Activated T-cell treated with anti-CD3 and anti-CD28 coated beads, Interleukin-2, amount 50 U/mL, for 4 hours (primary cell): ENCODE results near the gene LRRK1. TPM values are rescaled to one million over a fixed set of nuclear protein-coding genes. Genes with fewer than 3 reads are reported as not detected.
A peak's percentile ranks its signal among the peaks of the same experiment; 100 is the strongest.
"Not testable (repeated sequence)": the region's sequence is repeated elsewhere in the genome, so short reads cannot be mapped to it uniquely, and the experiment has no call there.

ENCODE experiments used
- ATAC-seq, 2 donors: fragments of 200-7000 bp; cut with Tn5 transposase; one replicate each; pipeline ENCODE4 v1.10.0; 2021
- DNase-seq: peaks from one replicate; pipeline ENCODE4 v3.0.0-alpha.2; 2020
- H3K27me3 Mint-ChIP-seq: one replicate; pipeline ENCODE4 v1.8.0; 2021; ENCODE audit warnings: low read depth, mixed read lengths
- H3K36me3 Mint-ChIP-seq: one replicate; pipeline ENCODE4 v1.8.0; 2022; ENCODE audit warnings: mixed read lengths; ENCODE audit not compliant: insufficient read depth
- H3K4me1 Mint-ChIP-seq: one replicate; pipeline ENCODE4 v1.8.0; 2021; ENCODE audit warnings: low read depth, mixed read lengths
- H3K4me3 Mint-ChIP-seq: one replicate; pipeline ENCODE4 v1.8.0; 2021; ENCODE audit warnings: mild to moderate bottlenecking, moderate library complexity, mixed read lengths
- H3K9me3 Mint-ChIP-seq: one replicate; pipeline ENCODE4 v1.8.0; 2021; ENCODE audit warnings: mixed read lengths
- total RNA-seq, 3 donors: library from RNA; stranded (reverse); gene quantifications; one replicate each; pipeline ENCODE4 v1.2.1, GENCODE V29; 2021

LRRK1 gene
- total RNA-seq, 3 donors from 2014 or later: 0.55 to 1.8 (median 1.6) TPM

- ATAC-seq: peak; percentile 59 to 63
- Mint-ChIP-seq H3K27me3 (no peaks in the 10 kb centered on the region), H3K36me3 (no peaks in the 10 kb centered on the region), H3K4me1 (peaks cover 7% of the 10 kb centered on the region), H3K9me3 (no peaks in the 10 kb centered on the region), H3K4me3 (no peak overlapping the region)
- no peak for DNase-seq
Measured at GRCh38 chr15:101070502-101071273, 151.5 kb downstream of the LRRK1 start.

DNA sequence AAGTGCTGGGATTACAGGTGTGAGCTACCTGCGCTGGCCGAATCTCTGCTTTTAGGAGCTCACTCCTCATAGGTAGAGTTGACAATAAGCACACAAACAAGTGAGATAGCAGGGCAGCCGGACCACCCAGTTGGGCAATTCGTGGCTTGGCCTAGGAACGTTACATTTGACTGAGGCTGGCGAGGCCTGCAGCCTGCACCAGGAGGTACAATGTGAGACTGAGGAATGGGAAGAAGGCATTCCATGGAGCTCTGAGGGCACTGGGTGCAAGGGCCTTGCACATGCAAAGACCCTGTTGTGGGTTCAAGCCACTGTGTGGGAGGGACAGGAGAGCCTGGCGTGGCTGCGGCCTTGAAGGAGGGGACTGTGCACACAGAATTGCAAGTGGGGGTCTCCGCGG, 152.5 kb downstream of the LRRK1 start:
- H3K27me3 Mint-ChIP-seq: no peaks in the 10 kb centered on the region
- DNase-seq (no peak), ATAC-seq (no peak)
- H3K4me1 Mint-ChIP-seq: peaks cover 7% of the 10 kb centered on the region
- no peak overlapping the region for H3K4me3 Mint-ChIP-seq
- no peaks in the 10 kb centered on the region for H3K9me3 Mint-ChIP-seq
- H3K36me3 Mint-ChIP-seq: no peaks in the 10 kb centered on the region

DNA sequence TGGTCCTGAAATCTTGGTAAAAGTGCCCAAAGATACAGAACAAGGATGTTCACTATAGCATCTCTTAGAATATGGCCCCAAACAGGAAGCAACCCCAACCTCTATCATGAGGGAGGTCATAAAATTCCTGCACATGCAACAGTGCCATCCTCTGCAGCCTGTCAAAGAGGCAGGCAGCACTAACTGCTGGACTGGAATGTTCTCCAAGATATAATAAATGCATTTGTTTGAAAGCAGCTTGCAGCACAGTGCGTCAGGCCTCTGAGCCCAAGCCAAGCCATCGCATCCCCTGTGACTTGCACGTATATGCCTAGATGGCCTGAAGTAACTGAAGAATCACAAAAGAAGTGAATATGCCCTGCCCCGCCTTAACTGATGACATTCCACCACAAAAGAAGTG, 153.1 kb downstream of the LRRK1 start:
- ATAC-seq, H3K4me1 Mint-ChIP-seq, H3K4me3 Mint-ChIP-seq, DNase-seq, H3K27me3 Mint-ChIP-seq, H3K36me3 Mint-ChIP-seq, H3K9me3 Mint-ChIP-seq: not testable (repeated sequence)

- H3K36me3 Mint-ChIP-seq, ATAC-seq, H3K27me3 Mint-ChIP-seq, DNase-seq, H3K4me1 Mint-ChIP-seq, H3K4me3 Mint-ChIP-seq, H3K9me3 Mint-ChIP-seq: not testable (repeated sequence)
Measured at GRCh38 chr15:101077806-101078668, 158.9 kb downstream of the LRRK1 start.

DNA sequence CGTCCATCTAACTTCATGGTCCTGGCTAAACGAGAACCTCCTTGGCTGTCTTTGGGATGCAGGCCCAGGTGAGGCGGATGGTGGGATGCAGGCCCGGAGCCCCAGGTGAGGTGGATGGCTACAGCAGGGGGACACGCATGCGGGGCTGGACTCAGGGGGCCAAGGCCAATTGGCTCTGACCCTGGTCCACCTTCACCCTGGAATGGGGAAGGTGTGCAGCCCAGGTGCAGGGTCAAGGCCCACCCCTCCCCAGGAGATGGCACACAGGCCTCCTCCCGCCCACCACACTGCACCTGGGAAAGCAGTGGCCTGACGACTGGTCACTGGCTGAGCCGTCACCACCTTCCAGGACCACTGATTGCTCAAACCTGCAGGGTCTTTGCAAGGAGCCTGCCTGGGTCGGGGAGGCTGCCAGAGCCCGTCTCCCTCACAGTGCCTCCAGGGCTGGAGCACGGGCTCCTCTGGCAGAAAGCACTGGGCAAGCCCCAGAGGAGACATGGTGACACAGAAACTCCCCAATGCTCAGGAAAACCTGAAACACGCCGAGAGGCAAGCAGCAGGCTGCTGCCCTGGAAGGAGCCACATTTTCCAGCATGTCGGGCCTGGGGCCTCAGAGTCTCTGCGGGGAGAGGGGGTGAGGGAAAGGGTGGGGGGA, 159.6 kb downstream of the LRRK1 start:
- no peak overlapping the region for H3K4me3 Mint-ChIP-seq
- H3K36me3 Mint-ChIP-seq: no peaks in the 10 kb centered on the region
- no peaks in the 10 kb centered on the region for H3K27me3 Mint-ChIP-seq
- DNase-seq: no peak
- H3K9me3 Mint-ChIP-seq: no peaks in the 10 kb centered on the region
- no peak for ATAC-seq
- H3K4me1 Mint-ChIP-seq: no peaks in the 10 kb centered on the region

- ATAC-seq (no peak), DNase-seq (no peak)
- no peak overlapping the region for H3K4me3 Mint-ChIP-seq
- H3K9me3 Mint-ChIP-seq: no peaks in the 10 kb centered on the region
- H3K36me3 Mint-ChIP-seq: no peaks in the 10 kb centered on the region
- H3K27me3 Mint-ChIP-seq: peaks cover 1% of the 10 kb centered on the region
- H3K4me1 Mint-ChIP-seq: no peaks in the 10 kb centered on the region
Measured at GRCh38 chr15:101081900-101082299, 162.7 kb downstream of the LRRK1 start.

GRCh38 chr15:101083336-101084045, 164.3 kb downstream of the LRRK1 start:
- H3K4me1 Mint-ChIP-seq: no peaks in the 10 kb centered on the region
- no peak for DNase-seq

DNA sequence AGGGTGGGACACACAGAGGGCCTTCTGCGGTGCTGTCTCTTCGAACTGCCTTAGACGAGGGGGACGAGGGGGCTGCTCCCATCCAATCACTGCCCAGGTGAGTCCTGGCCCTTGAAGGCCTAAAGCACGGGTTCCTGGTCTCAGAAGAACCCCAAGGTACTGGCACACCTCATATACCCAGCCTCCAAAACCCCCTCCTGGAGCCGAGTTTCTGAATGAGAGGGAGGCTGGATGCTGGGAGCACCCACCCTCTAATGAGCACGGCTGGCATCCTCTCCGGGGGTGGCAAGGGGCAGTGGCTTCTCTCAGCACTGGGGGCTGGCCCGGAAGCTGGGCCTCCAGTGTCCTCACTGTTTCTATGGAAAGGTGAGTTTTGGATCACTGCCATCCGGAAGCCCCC, 165.6 kb downstream of the LRRK1 start:
- no peak for ATAC-seq
- Mint-ChIP-seq H3K4me3 (no peak overlapping the region), H3K9me3 (no peaks in the 10 kb centered on the region), H3K36me3 (no peaks in the 10 kb centered on the region), H3K27me3 (peaks cover 1% of the 10 kb centered on the region), H3K4me1 (no peaks in the 10 kb centered on the region)
- no peak for DNase-seq

More at GRCh38 chr15:101083336-101084045, 164.3 kb downstream of the LRRK1 start:
- H3K27me3 Mint-ChIP-seq: peaks cover 1% of the 10 kb centered on the region
- ATAC-seq: no peak
- no peaks in the 10 kb centered on the region for H3K36me3 Mint-ChIP-seq
- H3K4me3 Mint-ChIP-seq: no peak overlapping the region
- no peaks in the 10 kb centered on the region for H3K9me3 Mint-ChIP-seq

DNA sequence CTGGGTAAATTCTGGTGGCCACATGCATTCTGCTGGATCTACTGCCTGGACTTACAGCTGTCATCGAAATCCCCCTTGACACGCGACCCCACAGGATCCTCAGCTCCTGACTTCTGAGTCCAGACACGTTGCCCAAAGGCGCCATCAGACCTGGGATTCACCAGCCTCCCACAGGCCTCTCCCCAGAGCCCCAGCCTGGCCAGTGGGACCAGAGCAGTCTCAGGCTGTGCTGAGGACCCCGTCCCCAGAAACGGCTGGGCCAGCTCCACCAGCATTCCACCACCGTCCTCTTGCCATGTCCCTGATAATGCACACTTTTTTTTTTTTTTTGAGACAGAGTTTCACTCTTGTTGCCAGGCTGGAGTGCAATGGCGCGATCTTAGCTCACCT, 166.1 kb downstream of the LRRK1 start:
- no peaks in the 10 kb centered on the region for H3K36me3 Mint-ChIP-seq
- no peak overlapping the region for H3K4me3 Mint-ChIP-seq

DNA sequence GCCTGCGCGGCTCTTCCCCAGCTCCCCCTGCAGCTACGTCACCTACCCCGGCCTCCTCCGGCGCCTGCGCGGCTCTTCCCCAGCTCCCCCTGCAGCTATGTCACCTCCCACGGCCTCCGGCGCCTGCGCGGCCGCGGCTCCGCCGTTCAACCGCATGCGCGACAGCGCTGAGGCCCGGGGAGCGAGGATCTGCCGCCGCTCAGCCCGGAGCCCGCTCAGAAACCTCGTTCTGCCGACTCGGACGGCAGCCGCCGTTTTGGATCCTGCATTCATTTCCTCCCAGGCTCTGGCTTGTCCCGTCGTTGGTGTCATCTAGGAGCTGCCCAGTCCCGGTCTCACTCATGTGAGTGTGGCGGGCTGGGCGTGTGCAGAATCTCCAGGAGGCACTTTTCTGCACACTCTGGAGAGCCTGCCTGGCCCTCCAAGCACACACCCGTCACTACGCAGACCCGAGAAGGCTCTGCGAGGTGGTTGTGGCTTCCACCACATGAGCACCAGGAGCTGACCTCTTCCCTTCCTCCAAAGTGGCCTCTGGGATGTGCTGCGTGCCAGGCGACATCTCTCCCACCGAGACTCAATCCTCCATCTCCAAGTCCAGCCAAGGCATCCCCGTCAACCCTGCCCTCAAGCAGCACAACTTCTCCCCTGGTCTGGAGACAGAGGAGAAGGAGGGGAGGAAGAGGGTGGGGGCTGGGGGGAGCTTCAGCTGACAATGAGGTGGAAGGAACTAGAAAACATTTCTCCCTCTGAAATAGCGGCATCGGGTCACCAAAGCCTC, 167.4 kb downstream of the LRRK1 start:
- peaks cover 1% of the 10 kb centered on the region for H3K27me3 Mint-ChIP-seq
- no peaks in the 10 kb centered on the region for H3K4me1 Mint-ChIP-seq
- H3K9me3 Mint-ChIP-seq: no peaks in the 10 kb centered on the region
- no peak overlapping the region for H3K4me3 Mint-ChIP-seq
- ATAC-seq (no peak), DNase-seq (no peak)
- H3K36me3 Mint-ChIP-seq: no peaks in the 10 kb centered on the region

More for the DNA sequence above, 166.1 kb downstream of the LRRK1 start:
- no peaks in the 10 kb centered on the region for H3K4me1 Mint-ChIP-seq
- DNase-seq (no peak), ATAC-seq (no peak)
- no peaks in the 10 kb centered on the region for H3K9me3 Mint-ChIP-seq
- H3K27me3 Mint-ChIP-seq: peaks cover 1% of the 10 kb centered on the region

DNA sequence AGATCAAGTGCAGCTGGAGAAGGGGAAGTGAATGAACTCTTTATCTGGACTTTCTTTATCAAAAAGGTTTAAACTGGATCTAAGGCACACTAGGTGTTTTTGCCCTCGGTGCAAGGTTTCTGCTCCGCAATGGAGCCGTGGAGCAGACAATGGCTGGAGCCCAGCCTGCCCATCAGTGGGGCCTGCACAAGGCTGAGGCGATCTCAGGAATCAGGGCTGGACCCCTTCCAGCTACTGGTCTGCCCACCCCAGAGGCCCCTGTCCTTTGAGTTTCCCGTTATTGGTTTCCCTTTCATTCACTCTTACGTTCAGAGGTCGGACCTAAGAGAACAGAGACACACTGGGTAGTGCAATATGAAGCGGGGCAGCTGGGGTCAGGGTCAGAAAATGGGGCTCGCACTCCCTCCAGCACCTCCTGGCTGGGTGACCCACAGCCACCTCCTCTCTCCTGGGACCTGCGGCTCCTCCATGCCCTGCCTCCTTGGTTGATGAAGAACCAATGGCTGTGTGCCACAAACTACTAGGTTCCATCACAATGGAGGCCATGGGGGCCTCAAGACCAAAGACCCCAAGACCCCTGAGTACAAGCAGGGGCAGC, 168.1 kb downstream of the LRRK1 start:
- no peaks in the 10 kb centered on the region for H3K4me1 Mint-ChIP-seq
- no peaks in the 10 kb centered on the region for H3K36me3 Mint-ChIP-seq
- H3K4me3 Mint-ChIP-seq: no peak overlapping the region
- H3K27me3 Mint-ChIP-seq: peaks cover 1% of the 10 kb centered on the region
- DNase-seq (no peak), ATAC-seq (no peak)
- no peaks in the 10 kb centered on the region for H3K9me3 Mint-ChIP-seq

DNA sequence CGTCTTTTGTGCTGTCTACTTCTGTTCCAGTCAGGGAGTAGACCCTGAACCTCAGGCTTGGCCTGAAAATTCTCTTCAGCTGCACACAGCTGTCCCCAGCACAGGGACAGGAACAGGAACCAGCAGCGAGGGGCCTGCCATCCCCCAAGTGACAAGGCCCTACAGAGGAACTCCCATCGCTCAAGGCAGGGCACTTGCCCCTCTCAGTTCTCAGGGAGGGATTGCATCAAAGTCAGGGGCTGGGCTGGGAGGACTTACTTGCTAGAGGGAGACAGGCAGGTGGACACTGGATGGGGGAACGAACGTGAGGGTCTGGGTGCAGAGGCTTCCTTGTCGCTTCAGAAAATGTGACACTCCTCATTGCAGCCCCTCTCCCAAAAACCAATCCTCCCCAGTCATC, 169.1 kb downstream of the LRRK1 start:
- DNase-seq (no peak), ATAC-seq (no peak)
- H3K4me3 Mint-ChIP-seq: no peak overlapping the region
- H3K9me3 Mint-ChIP-seq: no peaks in the 10 kb centered on the region
- no peaks in the 10 kb centered on the region for H3K36me3 Mint-ChIP-seq
- H3K27me3 Mint-ChIP-seq: peaks cover 1% of the 10 kb centered on the region
- no peaks in the 10 kb centered on the region for H3K4me1 Mint-ChIP-seq
